Epithelial cell of alveolus of lung (primary cell): ENCODE measurements around the gene TTLL12. TPM values are rescaled to one million over a fixed set of nuclear protein-coding genes. Genes with fewer than 3 reads are reported as not detected.

Experiments used
- total RNA-seq: library from RNA; depleted of rRNA; stranded (reverse); fragments of >200 nt; gene quantifications from 2 replicates; pipeline ENCODE4 v1.2.1, GENCODE V29; 2015

TTLL12 gene
- total RNA-seq: 32.6 and 34.9 TPM in 2 replicates

GRCh38 chr22:43186272-43187170, at the start of gene TTLL12:
Gene TTLL12, minus strand, starts transcription at chr22:43187134. Its CDS starts 65 bp downstream, at chr22:43187069.

GRCh38 chr22:43151251-43152002, 35.5 kb downstream of the TTLL12 start, which contains the start of gene TSPO:
Gene TSPO, plus strand, starts transcription at chr22:43151559. Its CDS starts 7,680 bp downstream, at chr22:43159239.

GRCh38 chr22:43142880-43143562, 43.9 kb downstream of the TTLL12 start, which contains the start of gene MCAT:
Gene MCAT, minus strand, starts transcription at chr22:43143398. Its CDS starts 50 bp downstream, at chr22:43143348.

Other genes with a start within 250 kb of the TTLL12 start
- 27.2 and 38.7 TPM in 2 replicates for gene PACSIN2, start 172.0 kb downstream of the TTLL12 start, total RNA-seq
- gene TTLL1, start 97.7 kb downstream of the TTLL12 start, total RNA-seq: 6.2 and 8.4 TPM in 2 replicates
- gene BIK, start 76.4 kb downstream of the TTLL12 start, total RNA-seq: 0.39 TPM in 1 of 2 replicates, not detected in the other
- gene MCAT, start 43.7 kb downstream of the TTLL12 start, total RNA-seq: 13.9 and 21.6 TPM in 2 replicates
- 235 and 477 TPM in 2 replicates for gene TSPO, start 35.6 kb downstream of the TTLL12 start, total RNA-seq
- gene SCUBE1, start 156.2 kb upstream of the TTLL12 start, total RNA-seq: 0.78 and 2.4 TPM in 2 replicates
- not detected in 2 replicates for gene MPPED1, start 224.9 kb upstream of the TTLL12 start, total RNA-seq